Stimulated activated CD8-positive, alpha-beta memory T cell treated with anti-CD3 and anti-CD28 coated beads, Interleukin-7, amount 100 ng/mL, for 48 hours (primary cell): ENCODE results near the gene PSG7.
"Not testable (repeated sequence)": the region's sequence is repeated elsewhere in the genome, so short reads cannot be mapped to it uniquely, and the experiment has no call there.

Experiments
- DNase-seq, 2 donors: peaks; one replicate each; pipeline ENCODE4 v3.0.0-alpha.2; 2020; ENCODE audit warnings: low read depth in 1 of 2; ENCODE audit errors: extremely low read depth in 1 of 2

Gene PSG7

GRCh38 chr19:42937107-42937506, at the start of gene PSG7:
PSG7 (minus strand) TSS chr19:42937207; CDS start chr19:42937076, 131 bp downstream.
- DNase-seq = not testable (repeated sequence)

- no peak for DNase-seq
These were observed 48.6 kb upstream of the PSG7 start for GRCh38 chr19:42985588-42985987.

- DNase-seq = not testable (repeated sequence)
These were observed 45.1 kb upstream of the PSG7 start for GRCh38 chr19:42982111-42982510.

- not testable (repeated sequence) for DNase-seq
These were observed 34.4 kb upstream of the PSG7 start for GRCh38 chr19:42971451-42971850.

GRCh38 chr19:42965176-42965575, 28.2 kb upstream of the PSG7 start:
- DNase-seq = no peak

GRCh38 chr19:42961119-42961518, 24.1 kb upstream of the PSG7 start:
- no peak for DNase-seq

- DNase-seq = not testable (repeated sequence)
These were observed 15.1 kb upstream of the PSG7 start for GRCh38 chr19:42952126-42952525.

GRCh38 chr19:42951476-42951875, 14.5 kb upstream of the PSG7 start:
- DNase-seq = not testable (repeated sequence)

- DNase-seq = no peak
These were observed 5.3 kb upstream of the PSG7 start for GRCh38 chr19:42942187-42942789.

- not testable (repeated sequence) for DNase-seq
These were observed 2.3 kb downstream of the PSG7 start for GRCh38 chr19:42934726-42935125.

GRCh38 chr19:42934183-42934582, 2.8 kb downstream of the PSG7 start:
- not testable (repeated sequence) for DNase-seq

GRCh38 chr19:42933412-42933811, 3.6 kb downstream of the PSG7 start:
- DNase-seq = not testable (repeated sequence)

- not testable (repeated sequence) for DNase-seq
These were observed 4.4 kb downstream of the PSG7 start for GRCh38 chr19:42932485-42933101.

GRCh38 chr19:42930214-42930613, 6.8 kb downstream of the PSG7 start:
- peak in 1 of 2 donors; percentile 17 for DNase-seq

GRCh38 chr19:42928896-42929295, 8.1 kb downstream of the PSG7 start:
- no peak for DNase-seq

GRCh38 chr19:42926781-42927180, 10.2 kb downstream of the PSG7 start:
- DNase-seq = no peak

- peak in 1 of 2 donors; percentile 2 for DNase-seq
These were observed 13.9 kb downstream of the PSG7 start for GRCh38 chr19:42923106-42923505.

GRCh38 chr19:42920971-42921370, 16.0 kb downstream of the PSG7 start:
- not testable (repeated sequence) for DNase-seq

GRCh38 chr19:42919757-42920079, 17.3 kb downstream of the PSG7 start:
- no peak for DNase-seq

GRCh38 chr19:42919070-42919756, 17.8 kb downstream of the PSG7 start:
- DNase-seq = not testable (repeated sequence)

- not testable (repeated sequence) for DNase-seq
These were observed 18.5 kb downstream of the PSG7 start for GRCh38 chr19:42918377-42919069.
